ENCODE data around the gene ZNF319.

The ZNF319 gene

DNA sequence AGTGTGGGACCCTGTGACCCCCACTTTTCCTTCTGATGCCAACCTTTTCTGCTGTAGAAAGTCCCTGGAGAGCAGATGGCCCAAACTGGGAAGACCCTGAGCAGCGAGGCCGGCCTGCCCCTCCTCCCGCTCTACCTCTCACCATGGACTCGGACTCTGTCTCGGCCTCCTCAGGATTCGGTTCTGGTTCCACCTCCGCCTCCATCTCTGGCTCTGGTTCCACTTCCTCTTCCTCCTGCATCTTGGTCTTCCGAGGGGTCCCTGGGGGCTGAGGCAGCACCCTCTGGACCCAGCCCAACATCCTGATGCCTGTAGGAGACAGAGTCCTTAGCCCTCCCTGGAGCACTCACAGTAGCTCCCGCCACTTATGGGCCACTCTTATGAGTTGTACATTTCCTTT is 33.5 kb downstream of the ZNF319 start:
- H3K79me1 ChIP-seq (ENCODE audit: low read length): no peaks in the 10 kb centered on the region
- no peak overlapping the region for H3K4me3 ChIP-seq (ENCODE audit: low read length)
- no peaks in the 10 kb centered on the region for H3K36me3 ChIP-seq (ENCODE audit: control insufficient read depth, insufficient read depth, low read length)
- H3K27me3 ChIP-seq (ENCODE audit: insufficient read depth, low read length, poor library complexity): no peaks in the 10 kb centered on the region
- no peak overlapping the region for H3K4me2 ChIP-seq (ENCODE audit: low read length)
- no peak overlapping the region for H3K23ac ChIP-seq (ENCODE audit: low read length)
- H4K8ac ChIP-seq (ENCODE audit: low read depth, low read length): no peak overlapping the region
- H3K56ac ChIP-seq (ENCODE audit: low read length): no peak overlapping the region
- H3K4ac ChIP-seq (ENCODE audit: low read depth, low read length): no peak overlapping the region
- no peak overlapping the region for H4K5ac ChIP-seq (ENCODE audit: low read length)
- no peak overlapping the region for H3K27ac ChIP-seq (ENCODE audit: low read depth, low read length)
- no peaks in the 10 kb centered on the region for H3K4me1 ChIP-seq (ENCODE audit: control insufficient read depth, low read depth, low read length)
- DNase-seq: no peak
- H2BK5ac ChIP-seq (ENCODE audit: low read length): no peak overlapping the region
- H3K18ac ChIP-seq (ENCODE audit: low read length): no peak overlapping the region
- H2BK15ac ChIP-seq (replicated peaks; ENCODE audit: low read depth): no peak overlapping the region
- no peak overlapping the region for H2BK120ac ChIP-seq (ENCODE audit: low read depth, low read length)
- H3K79me2 ChIP-seq (ENCODE audit: control insufficient read depth, insufficient read depth, low read length): no peaks in the 10 kb centered on the region
- no peak overlapping the region for H2AK5ac ChIP-seq (ENCODE audit: low read length)
- no peak overlapping the region for H3K9ac ChIP-seq (ENCODE audit: low read length)
- no CpG with 5 or more reads among the region's 9 CpGs for WGBS (ENCODE audit: extremely low coverage, insufficient coverage, low lambda C conversion rate)

DNA sequence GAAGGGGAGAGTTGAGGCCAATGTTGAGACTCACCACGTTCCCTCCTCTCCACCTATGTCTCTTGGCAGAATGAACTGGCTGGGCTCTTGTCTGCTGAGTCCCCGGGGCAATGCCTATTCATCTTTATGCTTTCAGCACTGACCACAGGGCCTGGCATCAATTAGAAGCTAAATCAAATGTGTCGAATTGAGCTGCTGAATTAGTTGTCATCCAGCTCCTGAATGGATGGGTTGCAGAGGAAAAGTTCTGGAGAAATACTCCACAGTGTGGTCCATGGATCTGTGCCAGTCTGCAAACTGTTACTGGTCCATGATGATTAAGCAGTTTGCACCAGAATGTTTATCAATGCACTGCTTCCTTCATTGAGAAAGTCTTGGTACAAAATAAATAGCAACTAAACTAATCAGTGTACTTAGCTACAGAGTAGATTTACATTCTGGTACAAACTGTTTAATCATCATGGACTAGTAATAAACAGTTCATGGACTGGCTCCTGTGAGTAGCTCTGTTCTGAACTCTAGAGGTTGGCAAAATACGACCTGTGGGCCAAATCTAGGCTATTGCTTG is 34.2 kb downstream of the ZNF319 start:
- no peak overlapping the region for H3K18ac ChIP-seq (ENCODE audit: low read length)
- no peak overlapping the region for H3K9ac ChIP-seq (ENCODE audit: low read length)
- no peak overlapping the region for H3K4me3 ChIP-seq (ENCODE audit: low read length)
- H3K23ac ChIP-seq (ENCODE audit: low read length): no peak overlapping the region
- H4K5ac ChIP-seq (ENCODE audit: low read length): no peak overlapping the region
- H3K4me2 ChIP-seq (ENCODE audit: low read length): no peak overlapping the region
- no peak overlapping the region for H3K27ac ChIP-seq (ENCODE audit: low read depth, low read length)
- no peaks in the 10 kb centered on the region for H3K36me3 ChIP-seq (ENCODE audit: control insufficient read depth, insufficient read depth, low read length)
- H2BK15ac ChIP-seq (replicated peaks; ENCODE audit: low read depth): no peak overlapping the region
- H2AK5ac ChIP-seq (ENCODE audit: low read length): no peak overlapping the region
- H3K56ac ChIP-seq (ENCODE audit: low read length): no peak overlapping the region
- no CpG with 5 or more reads among the region's 4 CpGs for WGBS (ENCODE audit: extremely low coverage, insufficient coverage, low lambda C conversion rate)
- H3K4ac ChIP-seq (ENCODE audit: low read depth, low read length): no peak overlapping the region
- H3K79me2 ChIP-seq (ENCODE audit: control insufficient read depth, insufficient read depth, low read length): no peaks in the 10 kb centered on the region
- H4K8ac ChIP-seq (ENCODE audit: low read depth, low read length): no peak overlapping the region
- H3K27me3 ChIP-seq (ENCODE audit: insufficient read depth, low read length, poor library complexity): no peaks in the 10 kb centered on the region
- H3K79me1 ChIP-seq (ENCODE audit: low read length): no peaks in the 10 kb centered on the region
- H2BK5ac ChIP-seq (ENCODE audit: low read length): no peak overlapping the region
- DNase-seq: no peak
- no peak overlapping the region for H2BK120ac ChIP-seq (ENCODE audit: low read depth, low read length)
- H3K4me1 ChIP-seq (ENCODE audit: control insufficient read depth, low read depth, low read length): no peaks in the 10 kb centered on the region

DNA sequence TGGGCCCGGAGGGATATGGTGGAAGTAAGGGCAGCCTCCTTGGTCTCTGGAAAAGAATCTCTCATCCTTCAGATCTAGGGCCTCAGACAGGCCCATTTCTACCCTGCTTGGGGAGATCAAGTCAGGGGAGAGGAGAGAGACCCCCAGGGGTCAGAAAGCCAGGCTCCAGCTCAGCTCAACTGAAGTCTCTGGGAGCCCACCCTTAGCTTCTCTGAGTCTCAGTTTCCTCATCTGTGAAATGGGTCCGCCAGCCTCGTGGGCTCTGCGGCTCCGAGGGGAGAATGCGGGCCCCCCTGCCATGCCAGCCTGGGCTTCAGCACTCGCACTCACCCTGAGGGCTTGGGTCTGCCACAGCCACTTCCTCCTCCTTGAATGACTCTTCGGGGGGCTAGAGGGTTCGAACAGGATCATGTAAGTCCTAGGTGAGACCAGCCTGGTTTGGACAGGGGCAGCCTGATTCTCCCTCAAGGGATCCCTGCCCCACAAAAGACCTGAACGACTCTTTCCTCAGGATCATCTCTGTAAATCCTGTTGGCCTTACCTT is 36.2 kb downstream of the ZNF319 start:
- DNase-seq: no peak
- no CpG with 5 or more reads among the region's 10 CpGs for WGBS (ENCODE audit: extremely low coverage, insufficient coverage, low lambda C conversion rate)
- H4K5ac ChIP-seq (ENCODE audit: low read length): no peak overlapping the region
- H4K8ac ChIP-seq (ENCODE audit: low read depth, low read length): no peak overlapping the region
- no peak overlapping the region for H3K4me3 ChIP-seq (ENCODE audit: low read length)
- no peaks in the 10 kb centered on the region for H3K79me2 ChIP-seq (ENCODE audit: control insufficient read depth, insufficient read depth, low read length)
- no peak overlapping the region for H3K4me2 ChIP-seq (ENCODE audit: low read length)
- no peak overlapping the region for H3K23ac ChIP-seq (ENCODE audit: low read length)
- H3K9ac ChIP-seq (ENCODE audit: low read length): no peak overlapping the region
- no peaks in the 10 kb centered on the region for H3K36me3 ChIP-seq (ENCODE audit: control insufficient read depth, insufficient read depth, low read length)
- no peak overlapping the region for H3K56ac ChIP-seq (ENCODE audit: low read length)
- H2AK5ac ChIP-seq (ENCODE audit: low read length): no peak overlapping the region
- no peak overlapping the region for H3K18ac ChIP-seq (ENCODE audit: low read length)
- no peaks in the 10 kb centered on the region for H3K4me1 ChIP-seq (ENCODE audit: control insufficient read depth, low read depth, low read length)
- H2BK120ac ChIP-seq (ENCODE audit: low read depth, low read length): no peak overlapping the region
- no peak overlapping the region for H2BK5ac ChIP-seq (ENCODE audit: low read length)
- H3K27me3 ChIP-seq (ENCODE audit: insufficient read depth, low read length, poor library complexity): no peaks in the 10 kb centered on the region
- no peak overlapping the region for H3K4ac ChIP-seq (ENCODE audit: low read depth, low read length)
- no peak overlapping the region for H2BK15ac ChIP-seq (replicated peaks; ENCODE audit: low read depth)
- H3K79me1 ChIP-seq (ENCODE audit: low read length): no peaks in the 10 kb centered on the region
- H3K27ac ChIP-seq (ENCODE audit: low read depth, low read length): no peak overlapping the region

DNA sequence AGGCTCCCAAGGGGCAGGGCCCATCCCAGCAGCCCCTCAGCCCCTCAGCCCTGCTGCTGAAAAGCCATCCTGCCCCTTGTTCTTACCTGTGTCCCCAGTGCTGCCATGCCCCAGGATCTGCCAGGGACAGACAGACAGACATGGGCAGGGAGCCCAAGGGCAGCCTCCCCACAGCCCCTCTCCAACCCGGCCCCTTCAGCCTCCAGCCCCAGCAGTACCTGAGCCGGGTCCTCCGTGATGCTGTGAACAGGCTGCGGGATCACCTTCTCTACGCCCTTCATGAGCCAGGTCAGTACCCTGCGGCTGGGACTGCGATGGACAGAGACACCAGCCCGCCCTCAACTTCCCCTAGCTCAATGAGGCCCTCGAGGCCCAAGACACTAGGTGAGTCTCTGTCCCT is 37.7 kb downstream of the ZNF319 start:
- DNase-seq: no peak
- no CpG with 5 or more reads among the region's 9 CpGs for WGBS (ENCODE audit: extremely low coverage, insufficient coverage, low lambda C conversion rate)
- Histone ChIP-seq H3K36me3 (ENCODE audit: control insufficient read depth, insufficient read depth, low read length) (no peaks in the 10 kb centered on the region), H3K4me1 (ENCODE audit: control insufficient read depth, low read depth, low read length) (peaks cover 2% of the 10 kb centered on the region), H2BK5ac (ENCODE audit: low read length) (no peak overlapping the region), H3K23ac (ENCODE audit: low read length) (no peak overlapping the region), H3K79me2 (ENCODE audit: control insufficient read depth, insufficient read depth, low read length) (no peaks in the 10 kb centered on the region), H3K9ac (ENCODE audit: low read length) (no peak overlapping the region), H3K56ac (ENCODE audit: low read length) (no peak overlapping the region), H3K79me1 (ENCODE audit: low read length) (no peaks in the 10 kb centered on the region), H3K18ac (ENCODE audit: low read length) (no peak overlapping the region), H3K4ac (ENCODE audit: low read depth, low read length) (no peak overlapping the region), H2BK120ac (ENCODE audit: low read depth, low read length) (no peak overlapping the region), H3K27me3 (ENCODE audit: insufficient read depth, low read length, poor library complexity) (no peaks in the 10 kb centered on the region), H4K8ac (ENCODE audit: low read depth, low read length) (no peak overlapping the region), H3K4me3 (ENCODE audit: low read length) (no peak overlapping the region), H2BK15ac (replicated peaks; ENCODE audit: low read depth) (no peak overlapping the region), H2AK5ac (ENCODE audit: low read length) (no peak overlapping the region), H3K27ac (ENCODE audit: low read depth, low read length) (no peak overlapping the region), H3K4me2 (ENCODE audit: low read length) (no peak overlapping the region), H4K5ac (ENCODE audit: low read length) (no peak overlapping the region)

DNA sequence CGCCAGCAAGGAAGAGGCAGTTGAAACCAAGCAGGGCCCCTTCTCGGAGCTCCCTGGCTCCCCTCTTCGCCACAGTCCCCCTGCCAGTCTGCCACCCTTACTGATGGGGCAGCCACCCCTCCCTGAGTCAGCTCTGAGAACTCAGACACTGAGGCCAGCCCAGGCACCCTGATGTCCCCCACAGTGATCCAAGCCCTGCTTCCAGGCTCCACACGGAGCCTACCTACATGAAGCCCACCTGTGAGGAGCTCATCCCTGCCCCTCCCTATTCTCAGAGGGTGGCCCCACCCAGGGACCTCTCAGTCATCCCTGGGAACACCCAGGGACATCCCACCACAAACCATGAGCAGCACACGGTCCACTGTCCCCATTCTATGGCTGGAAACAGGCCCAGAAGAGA is 38.4 kb downstream of the ZNF319 start:
- Histone ChIP-seq H3K4ac (ENCODE audit: low read depth, low read length) (no peak overlapping the region), H3K23ac (ENCODE audit: low read length) (no peak overlapping the region), H3K79me2 (ENCODE audit: control insufficient read depth, insufficient read depth, low read length) (no peaks in the 10 kb centered on the region), H2BK5ac (ENCODE audit: low read length) (no peak overlapping the region), H3K18ac (ENCODE audit: low read length) (no peak overlapping the region), H3K4me3 (ENCODE audit: low read length) (no peak overlapping the region), H3K9ac (ENCODE audit: low read length) (no peak overlapping the region), H3K27me3 (ENCODE audit: insufficient read depth, low read length, poor library complexity) (no peaks in the 10 kb centered on the region), H2BK15ac (replicated peaks; ENCODE audit: low read depth) (no peak overlapping the region), H2AK5ac (ENCODE audit: low read length) (no peak overlapping the region), H2BK120ac (ENCODE audit: low read depth, low read length) (no peak overlapping the region), H3K79me1 (ENCODE audit: low read length) (no peaks in the 10 kb centered on the region), H3K56ac (ENCODE audit: low read length) (no peak overlapping the region), H4K8ac (ENCODE audit: low read depth, low read length) (no peak overlapping the region), H3K27ac (ENCODE audit: low read depth, low read length) (no peak overlapping the region), H3K36me3 (ENCODE audit: control insufficient read depth, insufficient read depth, low read length) (no peaks in the 10 kb centered on the region), H4K5ac (ENCODE audit: low read length) (no peak overlapping the region), H3K4me1 (ENCODE audit: control insufficient read depth, low read depth, low read length) (peaks cover 2% of the 10 kb centered on the region), H3K4me2 (ENCODE audit: low read length) (no peak overlapping the region)
- no CpG with 5 or more reads among the region's 5 CpGs for WGBS (ENCODE audit: extremely low coverage, insufficient coverage, low lambda C conversion rate)
- no peak for DNase-seq

DNA sequence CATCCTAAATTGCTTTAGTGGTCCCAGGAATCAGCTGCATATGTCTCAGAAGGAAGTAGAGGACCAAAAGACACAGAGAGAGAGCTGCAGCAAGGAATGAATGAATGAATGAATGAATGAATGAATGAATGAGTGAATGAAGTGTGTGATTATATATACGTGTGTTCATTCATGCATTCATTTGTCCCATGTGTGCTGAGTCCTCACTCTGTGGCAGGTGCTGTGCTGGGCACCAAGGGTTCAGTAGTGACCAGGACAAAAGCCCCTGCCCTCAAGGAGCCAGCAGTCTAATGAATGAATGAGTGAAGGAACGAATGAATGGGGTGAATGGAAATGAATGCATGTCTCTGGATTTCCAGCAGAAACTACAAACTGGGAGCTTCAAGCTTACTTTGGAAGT is 38.9 kb downstream of the ZNF319 start:
- Histone ChIP-seq H2BK120ac (ENCODE audit: low read depth, low read length) (no peak overlapping the region), H3K18ac (ENCODE audit: low read length) (no peak overlapping the region), H3K79me2 (ENCODE audit: control insufficient read depth, insufficient read depth, low read length) (no peaks in the 10 kb centered on the region), H2BK5ac (ENCODE audit: low read length) (no peak overlapping the region), H4K8ac (ENCODE audit: low read depth, low read length) (no peak overlapping the region), H3K4me2 (ENCODE audit: low read length) (no peak overlapping the region), H3K56ac (ENCODE audit: low read length) (no peak overlapping the region), H3K4me3 (ENCODE audit: low read length) (no peak overlapping the region), H3K79me1 (ENCODE audit: low read length) (no peaks in the 10 kb centered on the region), H3K36me3 (ENCODE audit: control insufficient read depth, insufficient read depth, low read length) (no peaks in the 10 kb centered on the region), H4K5ac (ENCODE audit: low read length) (no peak overlapping the region), H3K23ac (ENCODE audit: low read length) (no peak overlapping the region), H3K9ac (ENCODE audit: low read length) (no peak overlapping the region), H2BK15ac (replicated peaks; ENCODE audit: low read depth) (no peak overlapping the region), H2AK5ac (ENCODE audit: low read length) (no peak overlapping the region), H3K4ac (ENCODE audit: low read depth, low read length) (no peak overlapping the region), H3K27me3 (ENCODE audit: insufficient read depth, low read length, poor library complexity) (no peaks in the 10 kb centered on the region), H3K4me1 (ENCODE audit: control insufficient read depth, low read depth, low read length) (peaks cover 2% of the 10 kb centered on the region), H3K27ac (ENCODE audit: low read depth, low read length) (no peak overlapping the region)
- DNase-seq: no peak
- WGBS (ENCODE audit: extremely low coverage, insufficient coverage, low lambda C conversion rate): no CpG with 5 or more reads among the region's 2 CpGs
